GM23248 (cell line): ENCODE data around the gene DUSP19.

Source experiments
- EZH2 ChIP-seq: fragments of 200-600 bp; sonication (generic); IDR thresholded peaks from 2 replicates; pipeline ENCODE4 v1.6.1; 2018; ENCODE audit warnings: antibody characterized with exemption, mild to moderate bottlenecking; ENCODE audit not compliant: insufficient read depth, poor library complexity, severe bottlenecking
- EZH2phosphoT487 ChIP-seq: fragments of 200-600 bp; sonication (generic); IDR thresholded peaks from 2 replicates; pipeline ENCODE4 v1.6.1; 2018; ENCODE audit warnings: antibody characterized with exemption, moderate library complexity, mild to moderate bottlenecking, low read depth; ENCODE audit not compliant: insufficient read depth

DNA sequence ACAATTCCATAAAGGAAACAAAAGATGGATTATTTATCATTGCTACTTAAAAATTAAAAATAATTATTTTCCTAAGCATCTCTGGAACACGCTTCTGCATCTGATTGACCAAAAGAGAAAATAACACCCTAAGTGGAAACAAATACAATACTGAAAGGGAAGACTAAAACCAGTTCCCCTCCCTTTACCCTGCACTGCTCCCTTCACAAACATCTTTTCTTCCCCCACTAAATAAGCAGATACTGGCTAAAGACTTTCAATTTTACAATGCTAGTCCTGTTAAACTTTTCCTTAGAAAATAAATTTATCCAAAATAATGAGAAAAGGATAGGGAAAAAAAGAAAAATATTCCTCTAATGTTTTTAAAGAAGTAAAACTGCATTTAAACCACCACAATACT is 44.6 kb upstream of the DUSP19 start:
- TF ChIP-seq EZH2: no peak
- no peak for TF ChIP-seq EZH2phosphoT487
